T-helper 22 cell (primary cell): Measurements from ENCODE around the gene ATP1A1.

ENCODE experiments used
- DNase-seq: peaks from one replicate; pipeline ENCODE4 v3.0.0-alpha.2; 2020; ENCODE audit warnings: low read depth

The ATP1A1 gene

GRCh38 chr1:116440731-116441130 is 67.7 kb downstream of the ATP1A1 start:
- DNase-seq, result no peak

DNA sequence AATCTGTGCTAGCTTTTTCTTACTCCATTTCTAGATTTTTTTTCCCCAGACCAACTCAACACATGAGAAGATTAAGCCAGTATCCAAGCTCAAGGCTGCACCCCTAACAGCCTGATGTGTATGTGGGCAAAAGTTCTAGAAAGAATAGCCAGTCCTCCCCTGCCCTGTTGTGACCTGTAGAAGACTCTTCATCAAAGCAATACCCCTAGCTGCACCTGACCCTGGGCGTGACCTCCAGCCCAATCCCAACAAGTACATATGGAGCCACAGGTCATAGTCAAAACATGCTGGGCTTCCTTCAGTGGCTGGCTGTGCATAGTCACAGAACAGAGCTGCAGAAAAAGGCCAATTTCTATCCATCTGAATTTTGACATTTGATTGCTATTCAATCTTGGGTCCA is 72.5 kb downstream of the ATP1A1 start:
- DNase-seq, result no peak

GRCh38 chr1:116446686-116447085 is 73.6 kb downstream of the ATP1A1 start:
- no peak for DNase-seq

GRCh38 chr1:116448785-116449385 is 75.8 kb downstream of the ATP1A1 start:
- no peak for DNase-seq

DNA sequence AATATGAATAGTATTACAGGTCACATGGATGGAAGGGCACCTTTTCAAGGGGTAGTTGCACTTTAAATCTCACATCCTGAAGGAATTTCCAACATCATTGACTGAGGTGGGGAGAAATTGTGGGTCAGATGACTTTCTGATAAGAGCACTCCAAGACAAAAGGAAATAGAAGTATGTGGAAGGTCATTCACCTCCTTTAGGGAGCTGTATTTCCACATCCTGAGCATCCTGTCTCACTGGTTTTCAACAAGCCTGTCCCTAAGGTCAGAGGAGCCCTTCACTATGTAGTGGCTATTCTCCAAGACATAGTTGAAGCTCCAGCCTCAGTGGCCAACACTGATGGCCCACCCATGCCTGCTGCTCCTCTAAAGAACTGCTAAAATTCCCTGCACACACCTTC is 76.5 kb downstream of the ATP1A1 start:
- no peak for DNase-seq

- no peak for DNase-seq
Measured at GRCh38 chr1:116451702-116452101, 78.7 kb downstream of the ATP1A1 start.

GRCh38 chr1:116453481-116453880 is 80.4 kb downstream of the ATP1A1 start:
- DNase-seq, result no peak

DNA sequence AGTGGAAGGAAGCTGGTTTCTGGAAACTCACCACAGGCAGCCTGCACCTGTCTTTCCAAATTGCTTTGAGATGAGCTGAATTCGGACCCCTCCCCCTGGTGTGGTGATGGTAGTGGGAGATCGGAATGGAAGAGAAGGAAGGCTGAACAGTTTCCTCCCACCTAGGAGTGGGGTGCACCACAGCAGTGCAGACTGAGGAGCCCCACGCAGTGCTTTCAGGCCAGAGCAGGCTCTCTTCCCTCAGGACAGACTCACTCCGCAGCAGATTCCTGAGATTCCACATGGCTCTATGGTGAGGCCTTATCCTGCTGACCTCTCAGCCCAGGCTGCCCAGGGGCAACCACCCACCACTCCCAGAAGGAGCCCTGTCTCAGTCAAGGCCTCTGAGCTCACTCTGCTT is 80.9 kb downstream of the ATP1A1 start:
- DNase-seq, result no peak
